ENCODE results near the gene NFIX. TPM values are rescaled to one million over a fixed set of nuclear protein-coding genes. Genes with fewer than 3 reads are reported as not detected.

The NFIX gene
- total and polyA plus RNA-seq, 9 of the 15 experiments (the other 6 are each of a cell fraction or from before 2014, with no cell fraction given), result 0.28 to 26.8 (median 5.4) TPM

DNA sequence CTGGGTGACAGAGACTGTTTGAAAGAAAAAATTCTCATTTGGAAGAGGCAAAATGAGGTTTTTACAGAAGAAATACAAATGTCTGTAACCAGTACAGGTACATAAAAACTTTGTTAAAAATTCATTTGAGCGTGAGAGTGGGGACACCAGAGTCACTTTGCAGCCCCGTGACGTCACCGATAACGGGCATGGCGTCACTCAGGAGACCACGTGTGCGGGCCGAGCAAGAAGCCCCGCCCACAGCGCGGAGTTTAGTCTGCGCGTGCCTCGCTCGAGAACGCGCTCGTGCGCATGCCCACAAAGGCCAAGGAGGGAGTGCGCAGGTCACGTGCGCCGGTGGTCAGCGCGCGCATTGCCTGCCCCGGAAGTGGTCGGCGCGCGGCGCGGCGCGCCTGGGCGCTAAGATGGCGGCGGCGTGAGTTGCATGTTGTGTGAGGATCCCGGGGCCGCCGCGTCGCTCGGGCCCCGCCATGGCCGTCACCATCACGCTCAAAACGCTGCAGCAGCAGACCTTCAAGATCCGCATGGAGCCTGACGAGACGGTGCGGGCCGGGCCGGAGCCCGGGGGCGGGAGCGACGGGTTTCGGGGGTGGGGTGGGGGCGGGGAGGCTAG, 49.7 kb upstream of the NFIX start, which contains the start of gene RAD23A (continued):
- TF ChIP-seq, protein P1, sequence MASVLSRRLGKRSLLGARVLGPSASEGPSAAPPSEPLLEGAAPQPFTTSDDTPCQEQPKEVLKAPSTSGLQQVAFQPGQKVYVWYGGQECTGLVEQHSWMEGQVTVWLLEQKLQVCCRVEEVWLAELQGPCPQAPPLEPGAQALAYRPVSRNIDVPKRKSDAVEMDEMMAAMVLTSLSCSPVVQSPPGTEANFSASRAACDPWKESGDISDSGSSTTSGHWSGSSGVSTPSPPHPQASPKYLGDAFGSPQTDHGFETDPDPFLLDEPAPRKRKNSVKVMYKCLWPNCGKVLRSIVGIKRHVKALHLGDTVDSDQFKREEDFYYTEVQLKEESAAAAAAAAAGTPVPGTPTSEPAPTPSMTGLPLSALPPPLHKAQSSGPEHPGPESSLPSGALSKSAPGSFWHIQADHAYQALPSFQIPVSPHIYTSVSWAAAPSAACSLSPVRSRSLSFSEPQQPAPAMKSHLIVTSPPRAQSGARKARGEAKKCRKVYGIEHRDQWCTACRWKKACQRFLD (CRISPR knock-in tag; IDR thresholded peaks at IDR 0.05), result peak; percentile 81
- TF ChIP-seq SMARCE1 (IDR thresholded peaks at IDR 0.05) (peak; percentile 45; the same call in 1 of the 2 replicates), RFX7 (CRISPR knock-in tag; IDR thresholded peaks at IDR 0.05) (no peak), GTF2F1 (IDR thresholded peaks at IDR 0.05; ENCODE audit: low read depth, low read length) (no peak), KDM2B (CRISPR knock-in tag; IDR thresholded peaks at IDR 0.05) (0 out of 2 replicates have a peak, but pooled peaks have one; percentile 53), KDM1A (IDR thresholded peaks at IDR 0.05) (no peak), HEY1 (CRISPR knock-in tag; IDR thresholded peaks at IDR 0.05; ENCODE audit: borderline replicate concordance) (peak; percentile 90; the same call in 1 of the 2 replicates), MTA2 (IDR thresholded peaks at IDR 0.05; ENCODE audit: low read depth) (no peak), ZNF57 (CRISPR knock-in tag; IDR thresholded peaks at IDR 0.05) (no peak), RBM22 (IDR thresholded peaks at IDR 0.05; ENCODE audit: low read depth, low read length, poor library complexity, severe bottlenecking) (peak; percentile 90), SIX5 (IDR thresholded peaks at IDR 0.05; ENCODE audit: borderline replicate concordance in 1 of 2, insufficient read depth in 1 of 2, low read depth in 1 of 2, low read length in 2 of 2) (peak in 1 of 2 experiments; percentile 39; a peak in 2 of 4 replicates), MYBL2 (IDR thresholded peaks at IDR 0.05; ENCODE audit: low read depth) (no peak), MYBL2 (CRISPR knock-in tag; IDR thresholded peaks at IDR 0.05; ENCODE audit: borderline replicate concordance) (no peak), KLF10 (CRISPR knock-in tag; IDR thresholded peaks at IDR 0.05) (no peak)
- TF ChIP-seq, protein P2, sequence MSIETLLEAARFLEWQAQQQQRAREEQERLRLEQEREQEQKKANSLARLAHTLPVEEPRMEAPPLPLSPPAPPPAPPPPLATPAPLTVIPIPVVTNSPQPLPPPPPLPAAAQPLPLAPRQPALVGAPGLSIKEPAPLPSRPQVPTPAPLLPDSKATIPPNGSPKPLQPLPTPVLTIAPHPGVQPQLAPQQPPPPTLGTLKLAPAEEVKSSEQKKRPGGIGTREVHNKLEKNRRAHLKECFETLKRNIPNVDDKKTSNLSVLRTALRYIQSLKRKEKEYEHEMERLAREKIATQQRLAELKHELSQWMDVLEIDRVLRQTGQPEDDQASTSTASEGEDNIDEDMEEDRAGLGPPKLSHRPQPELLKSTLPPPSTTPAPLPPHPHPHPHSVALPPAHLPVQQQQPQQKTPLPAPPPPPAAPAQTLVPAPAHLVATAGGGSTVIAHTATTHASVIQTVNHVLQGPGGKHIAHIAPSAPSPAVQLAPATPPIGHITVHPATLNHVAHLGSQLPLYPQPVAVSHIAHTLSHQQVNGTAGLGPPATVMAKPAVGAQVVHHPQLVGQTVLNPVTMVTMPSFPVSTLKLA (conservative IDR thresholded peaks at IDR 0.05), result peak; percentile 98
